ENCODE results near the gene EPC1. TPM values are rescaled to one million over a fixed set of nuclear protein-coding genes. Genes with fewer than 3 reads are reported as not detected.

EPC1 gene
- total and polyA plus RNA-seq, 9 of the 15 experiments (the other 6 are each of a cell fraction or from before 2014, with no cell fraction given) = 7.0 to 43.6 (median 16.1) TPM

DNA sequence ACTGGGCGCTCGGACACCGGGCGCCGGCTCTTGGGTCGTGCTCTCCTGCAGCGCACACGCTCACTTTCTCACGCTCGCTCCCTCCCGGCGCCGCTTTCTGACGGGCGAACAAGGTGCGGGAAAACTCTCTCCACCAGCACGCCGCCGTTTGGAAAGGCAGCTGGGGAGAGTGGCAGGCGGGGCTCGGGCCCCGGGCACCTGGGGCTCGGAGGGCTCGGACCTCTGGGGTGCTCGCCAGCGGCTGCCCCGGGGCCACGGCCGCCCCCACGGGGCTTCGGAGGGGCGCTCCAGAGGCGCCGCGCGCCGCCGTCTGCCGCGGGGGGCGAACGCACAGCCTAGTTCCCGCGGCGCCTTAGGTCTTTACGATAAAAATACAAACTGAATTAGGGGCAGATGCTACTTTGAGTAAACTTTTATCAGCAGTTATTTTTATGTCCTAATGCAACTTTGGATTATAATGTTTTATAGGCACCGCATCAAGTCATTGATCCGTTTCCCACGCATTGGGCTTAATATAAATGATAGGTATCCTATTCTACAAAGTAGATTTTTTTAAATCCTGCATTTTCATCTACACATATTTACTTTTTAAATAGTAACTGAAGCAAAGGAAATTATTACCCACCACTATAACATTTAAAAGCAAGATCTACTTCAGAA lies 535 bp upstream of the EPC1 start (continued):
- TF ChIP-seq, protein P1, sequence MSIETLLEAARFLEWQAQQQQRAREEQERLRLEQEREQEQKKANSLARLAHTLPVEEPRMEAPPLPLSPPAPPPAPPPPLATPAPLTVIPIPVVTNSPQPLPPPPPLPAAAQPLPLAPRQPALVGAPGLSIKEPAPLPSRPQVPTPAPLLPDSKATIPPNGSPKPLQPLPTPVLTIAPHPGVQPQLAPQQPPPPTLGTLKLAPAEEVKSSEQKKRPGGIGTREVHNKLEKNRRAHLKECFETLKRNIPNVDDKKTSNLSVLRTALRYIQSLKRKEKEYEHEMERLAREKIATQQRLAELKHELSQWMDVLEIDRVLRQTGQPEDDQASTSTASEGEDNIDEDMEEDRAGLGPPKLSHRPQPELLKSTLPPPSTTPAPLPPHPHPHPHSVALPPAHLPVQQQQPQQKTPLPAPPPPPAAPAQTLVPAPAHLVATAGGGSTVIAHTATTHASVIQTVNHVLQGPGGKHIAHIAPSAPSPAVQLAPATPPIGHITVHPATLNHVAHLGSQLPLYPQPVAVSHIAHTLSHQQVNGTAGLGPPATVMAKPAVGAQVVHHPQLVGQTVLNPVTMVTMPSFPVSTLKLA (conservative IDR thresholded peaks at IDR 0.05) = 0 out of 4 replicates have a peak, but pooled peaks of 1 of the 2 experiments have one; percentile 15
- no peak for TF ChIP-seq HSF4 (CRISPR knock-in tag; IDR thresholded peaks at IDR 0.05; ENCODE audit: borderline replicate concordance)
- TF ChIP-seq, protein P2, sequence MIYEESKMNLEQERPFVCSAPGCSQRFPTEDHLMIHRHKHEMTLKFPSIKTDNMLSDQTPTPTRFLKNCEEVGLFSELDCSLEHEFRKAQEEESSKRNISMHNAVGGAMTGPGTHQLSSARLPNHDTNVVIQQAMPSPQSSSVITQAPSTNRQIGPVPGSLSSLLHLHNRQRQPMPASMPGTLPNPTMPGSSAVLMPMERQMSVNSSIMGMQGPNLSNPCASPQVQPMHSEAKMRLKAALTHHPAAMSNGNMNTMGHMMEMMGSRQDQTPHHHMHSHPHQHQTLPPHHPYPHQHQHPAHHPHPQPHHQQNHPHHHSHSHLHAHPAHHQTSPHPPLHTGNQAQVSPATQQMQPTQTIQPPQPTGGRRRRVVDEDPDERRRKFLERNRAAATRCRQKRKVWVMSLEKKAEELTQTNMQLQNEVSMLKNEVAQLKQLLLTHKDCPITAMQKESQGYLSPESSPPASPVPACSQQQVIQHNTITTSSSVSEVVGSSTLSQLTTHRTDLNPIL (CRISPR knock-in tag; IDR thresholded peaks at IDR 0.05) = no peak
- TF ChIP-seq, protein P3, sequence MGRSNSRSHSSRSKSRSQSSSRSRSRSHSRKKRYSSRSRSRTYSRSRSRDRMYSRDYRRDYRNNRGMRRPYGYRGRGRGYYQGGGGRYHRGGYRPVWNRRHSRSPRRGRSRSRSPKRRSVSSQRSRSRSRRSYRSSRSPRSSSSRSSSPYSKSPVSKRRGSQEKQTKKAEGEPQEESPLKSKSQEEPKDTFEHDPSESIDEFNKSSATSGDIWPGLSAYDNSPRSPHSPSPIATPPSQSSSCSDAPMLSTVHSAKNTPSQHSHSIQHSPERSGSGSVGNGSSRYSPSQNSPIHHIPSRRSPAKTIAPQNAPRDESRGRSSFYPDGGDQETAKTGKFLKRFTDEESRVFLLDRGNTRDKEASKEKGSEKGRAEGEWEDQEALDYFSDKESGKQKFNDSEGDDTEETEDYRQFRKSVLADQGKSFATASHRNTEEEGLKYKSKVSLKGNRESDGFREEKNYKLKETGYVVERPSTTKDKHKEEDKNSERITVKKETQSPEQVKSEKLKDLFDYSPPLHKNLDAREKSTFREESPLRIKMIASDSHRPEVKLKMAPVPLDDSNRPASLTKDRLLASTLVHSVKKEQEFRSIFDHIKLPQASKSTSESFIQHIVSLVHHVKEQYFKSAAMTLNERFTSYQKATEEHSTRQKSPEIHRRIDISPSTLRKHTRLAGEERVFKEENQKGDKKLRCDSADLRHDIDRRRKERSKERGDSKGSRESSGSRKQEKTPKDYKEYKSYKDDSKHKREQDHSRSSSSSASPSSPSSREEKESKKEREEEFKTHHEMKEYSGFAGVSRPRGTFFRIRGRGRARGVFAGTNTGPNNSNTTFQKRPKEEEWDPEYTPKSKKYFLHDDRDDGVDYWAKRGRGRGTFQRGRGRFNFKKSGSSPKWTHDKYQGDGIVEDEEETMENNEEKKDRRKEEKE (IDR thresholded peaks at IDR 0.05; ENCODE audit: borderline replicate concordance in 1 of 2, control insufficient read depth in 1 of 2, low read depth in 2 of 2, low read length in 1 of 2) = no peak
- no peak for TF ChIP-seq GATA2 (CRISPR knock-in tag; IDR thresholded peaks at IDR 0.05)
- no peak for TF ChIP-seq TFAM (CRISPR knock-in tag; conservative IDR thresholded peaks at IDR 0.05)
- TF ChIP-seq ZNF778 (CRISPR knock-in tag; IDR thresholded peaks at IDR 0.05) = no peak
- TF ChIP-seq CEBPB (tag; IDR thresholded peaks at IDR 0.05) = no peak
- TF ChIP-seq CTBP1 (IDR thresholded peaks at IDR 0.05; ENCODE audit: borderline replicate concordance) = peak; percentile 50; the same call in 1 of the 2 replicates
- no peak for TF ChIP-seq ZNF780A (CRISPR knock-in tag; IDR thresholded peaks at IDR 0.05)
- TF ChIP-seq SMARCA5 (IDR thresholded peaks at IDR 0.05) = no peak
- TF ChIP-seq FOSL1 (tag; conservative IDR thresholded peaks at IDR 0.05) = no peak
- TF ChIP-seq, protein P4, sequence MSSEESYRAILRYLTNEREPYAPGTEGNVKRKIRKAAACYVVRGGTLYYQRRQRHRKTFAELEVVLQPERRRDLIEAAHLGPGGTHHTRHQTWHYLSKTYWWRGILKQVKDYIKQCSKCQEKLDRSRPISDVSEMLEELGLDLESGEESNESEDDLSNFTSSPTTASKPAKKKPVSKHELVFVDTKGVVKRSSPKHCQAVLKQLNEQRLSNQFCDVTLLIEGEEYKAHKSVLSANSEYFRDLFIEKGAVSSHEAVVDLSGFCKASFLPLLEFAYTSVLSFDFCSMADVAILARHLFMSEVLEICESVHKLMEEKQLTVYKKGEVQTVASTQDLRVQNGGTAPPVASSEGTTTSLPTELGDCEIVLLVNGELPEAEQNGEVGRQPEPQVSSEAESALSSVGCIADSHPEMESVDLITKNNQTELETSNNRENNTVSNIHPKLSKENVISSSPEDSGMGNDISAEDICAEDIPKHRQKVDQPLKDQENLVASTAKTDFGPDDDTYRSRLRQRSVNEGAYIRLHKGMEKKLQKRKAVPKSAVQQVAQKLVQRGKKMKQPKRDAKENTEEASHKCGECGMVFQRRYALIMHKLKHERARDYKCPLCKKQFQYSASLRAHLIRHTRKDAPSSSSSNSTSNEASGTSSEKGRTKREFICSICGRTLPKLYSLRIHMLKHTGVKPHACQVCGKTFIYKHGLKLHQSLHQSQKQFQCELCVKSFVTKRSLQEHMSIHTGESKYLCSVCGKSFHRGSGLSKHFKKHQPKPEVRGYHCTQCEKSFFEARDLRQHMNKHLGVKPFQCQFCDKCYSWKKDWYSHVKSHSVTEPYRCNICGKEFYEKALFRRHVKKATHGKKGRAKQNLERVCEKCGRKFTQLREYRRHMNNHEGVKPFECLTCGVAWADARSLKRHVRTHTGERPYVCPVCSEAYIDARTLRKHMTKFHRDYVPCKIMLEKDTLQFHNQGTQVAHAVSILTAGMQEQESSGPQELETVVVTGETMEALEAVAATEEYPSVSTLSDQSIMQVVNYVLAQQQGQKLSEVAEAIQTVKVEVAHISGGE (CRISPR knock-in tag; IDR thresholded peaks at IDR 0.05) = no peak
- TF ChIP-seq FIP1L1 (IDR thresholded peaks at IDR 0.05; ENCODE audit: low read depth, low read length, poor library complexity, severe bottlenecking) = no peak
- no peak for TF ChIP-seq MTA3 (IDR thresholded peaks at IDR 0.05; ENCODE audit: borderline replicate concordance)
- peak; percentile 51 for TF ChIP-seq HMGN3 (IDR thresholded peaks at IDR 0.05; ENCODE audit: borderline replicate concordance, extremely low read depth, insufficient read length, low read depth, low read length)
- no peak; a peak in 1 of 4 replicates for TF ChIP-seq TEAD1 (CRISPR knock-in tag; IDR thresholded peaks at IDR 0.05)

Measured in K562 (cell line).